Fibroblast of villous mesenchyme (primary cell): ENCODE measurements around the gene AP1M2. TPM values are rescaled to one million over a fixed set of nuclear protein-coding genes. Genes with fewer than 3 reads are reported as not detected.

Source experiments
- DNase-seq: peaks from one replicate; pipeline ENCODE4 v3.0.0-alpha.2; 2010; ENCODE audit warnings: low read depth
- H3K4me3 ChIP-seq: 2 replicates; pipeline ENCODE4 v1.5.1; 2011; ENCODE audit warnings: low read depth, mild to moderate bottlenecking, low read length
- CTCF ChIP-seq: IDR thresholded peaks from 2 replicates; pipeline ENCODE4 v1.5.1; 2012; ENCODE audit warnings: low read depth, mild to moderate bottlenecking, low read length; ENCODE audit not compliant: insufficient read depth
- total RNA-seq: library from RNA; depleted of rRNA; stranded (reverse); fragments of >200 nt; gene quantifications from 2 replicates; pipeline ENCODE4 v1.2.3, GENCODE V29; 2012

Gene AP1M2
- total RNA-seq, 1 donor: 13.4 TPM

GRCh38 chr19:10615429-10616023 lies 28.4 kb upstream of the AP1M2 start:
- DNase-seq: no peak
- H3K4me3 ChIP-seq: no peak overlapping the region
- TF ChIP-seq CTCF: no peak

GRCh38 chr19:10612499-10613119 lies 25.5 kb upstream of the AP1M2 start:
- H3K4me3 ChIP-seq: no peak overlapping the region
- TF ChIP-seq CTCF: no peak
- DNase-seq: no peak

- TF ChIP-seq CTCF: no peak
- no peak overlapping the region for H3K4me3 ChIP-seq
- no peak for DNase-seq
Observed at GRCh38 chr19:10611907-10612306, 24.8 kb upstream of the AP1M2 start.

GRCh38 chr19:10604460-10604980 lies 17.4 kb upstream of the AP1M2 start:
- TF ChIP-seq CTCF: no peak
- no peak overlapping the region for H3K4me3 ChIP-seq
- DNase-seq: no peak

GRCh38 chr19:10603873-10604459 lies 16.9 kb upstream of the AP1M2 start:
- no peak for TF ChIP-seq CTCF
- peak; percentile 55 for DNase-seq
- H3K4me3 ChIP-seq: peak overlapping the region; percentile 96

- H3K4me3 ChIP-seq: peak overlapping the region; percentile 96
- no peak for DNase-seq
- no peak for TF ChIP-seq CTCF
Observed at GRCh38 chr19:10603084-10603872, 16.2 kb upstream of the AP1M2 start.
